Ascending aorta (tissue), 2 donors: ENCODE measurements around the gene MLLT6. TPM values are rescaled to one million over a fixed set of nuclear protein-coding genes. Genes with fewer than 3 reads are reported as not detected.

Experiments used
- DNase-seq, 2 donors: peaks; one replicate each; pipeline ENCODE4 v3.0.0-alpha.2; 2019; ENCODE audit warnings: low spot score in 2 of 2
- H3K27ac ChIP-seq, 2 donors: fragments of 200-600 bp; sonication (generic); one replicate each; pipeline ENCODE4 v1.5.1; 2016 to 2017; ENCODE audit warnings: mild to moderate bottlenecking in 1 of 2
- H3K27me3 ChIP-seq: fragments of 200-600 bp; sonication (generic); one replicate; pipeline ENCODE4 v1.5.1; 2017
- H3K36me3 ChIP-seq, 2 donors: fragments of 200-600 bp; sonication (generic); one replicate each; pipeline ENCODE4 v1.5.1; 2016
- H3K4me1 ChIP-seq, 2 donors: fragments of 200-600 bp; sonication (generic); one replicate each; pipeline ENCODE4 v1.5.1; 2016 to 2017; ENCODE audit warnings: mild to moderate bottlenecking in 1 of 2
- H3K4me3 ChIP-seq, 2 donors: fragments of 200-600 bp; sonication (generic); one replicate each; pipeline ENCODE4 v1.5.1; 2016 to 2017; ENCODE audit warnings: mild to moderate bottlenecking in 1 of 2
- H3K9me3 ChIP-seq, 2 donors: fragments of 200-600 bp; sonication (generic); one replicate each; pipeline ENCODE4 v1.5.1; 2016
- intact Hi-C: fragments of 100-400 bp; cut with DNase I; formaldehyde crosslinking; loops from one replicate; pipeline ENCODE4 v1.15.1; 2023
- total RNA-seq: library from RNA; depleted of rRNA; stranded (reverse); fragments of >200 nt; gene quantifications from one replicate; pipeline ENCODE4 v1.1.0, GENCODE V29; 2016
- TF ChIP-seq, protein P1 (sequence below), 3 experiments: fragments of 200-600 bp in 2 of 3; fragments of 450-650 bp in 1 of 3; sonication (generic) in 2 of 3; IDR thresholded peaks; one replicate each; pipeline ENCODE4 v1.5.1; 2016 to 2019; ENCODE audit warnings: antibody characterized with exemption in 3 of 3, mild to moderate bottlenecking in 1 of 3, moderate library complexity in 1 of 3

The MLLT6 gene
- total RNA-seq, 1 donor from 2014 or later = 100 TPM

DNA sequence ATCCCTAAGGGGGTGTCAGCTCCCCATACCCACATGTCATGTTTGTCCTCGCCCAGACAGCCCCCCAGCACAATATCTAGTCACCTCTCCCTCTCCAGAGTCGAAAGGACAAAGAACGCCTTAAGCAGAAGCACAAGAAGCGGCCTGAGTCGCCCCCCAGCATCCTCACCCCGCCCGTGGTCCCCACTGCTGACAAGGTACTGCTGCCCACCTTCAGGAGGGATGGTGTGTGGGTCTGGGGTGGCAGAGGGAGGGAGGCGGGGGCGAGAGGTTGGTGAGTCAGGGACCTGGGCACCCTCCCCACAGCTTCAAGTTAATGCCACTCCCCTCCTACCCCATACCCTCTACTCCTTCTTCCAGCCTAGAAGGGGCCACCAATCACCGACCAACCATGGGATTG is 7.5 kb downstream of the MLLT6 start:
- H3K36me3 ChIP-seq = peaks cover 66 to 87% of the 10 kb centered on the region in 2 donors
- DNase-seq = no peak
- H3K27ac ChIP-seq = no peak overlapping the region
- H3K27me3 ChIP-seq = no peaks in the 10 kb centered on the region
- TF ChIP-seq, protein P1, sequence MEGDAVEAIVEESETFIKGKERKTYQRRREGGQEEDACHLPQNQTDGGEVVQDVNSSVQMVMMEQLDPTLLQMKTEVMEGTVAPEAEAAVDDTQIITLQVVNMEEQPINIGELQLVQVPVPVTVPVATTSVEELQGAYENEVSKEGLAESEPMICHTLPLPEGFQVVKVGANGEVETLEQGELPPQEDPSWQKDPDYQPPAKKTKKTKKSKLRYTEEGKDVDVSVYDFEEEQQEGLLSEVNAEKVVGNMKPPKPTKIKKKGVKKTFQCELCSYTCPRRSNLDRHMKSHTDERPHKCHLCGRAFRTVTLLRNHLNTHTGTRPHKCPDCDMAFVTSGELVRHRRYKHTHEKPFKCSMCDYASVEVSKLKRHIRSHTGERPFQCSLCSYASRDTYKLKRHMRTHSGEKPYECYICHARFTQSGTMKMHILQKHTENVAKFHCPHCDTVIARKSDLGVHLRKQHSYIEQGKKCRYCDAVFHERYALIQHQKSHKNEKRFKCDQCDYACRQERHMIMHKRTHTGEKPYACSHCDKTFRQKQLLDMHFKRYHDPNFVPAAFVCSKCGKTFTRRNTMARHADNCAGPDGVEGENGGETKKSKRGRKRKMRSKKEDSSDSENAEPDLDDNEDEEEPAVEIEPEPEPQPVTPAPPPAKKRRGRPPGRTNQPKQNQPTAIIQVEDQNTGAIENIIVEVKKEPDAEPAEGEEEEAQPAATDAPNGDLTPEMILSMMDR (IDR thresholded peaks at IDR 0.05) = no peak
- intact Hi-C loops = no loop called here
- no peaks in the 10 kb centered on the region for H3K4me1 ChIP-seq
- no peak overlapping the region for H3K4me3 ChIP-seq
- no peaks in the 10 kb centered on the region for H3K9me3 ChIP-seq

DNA sequence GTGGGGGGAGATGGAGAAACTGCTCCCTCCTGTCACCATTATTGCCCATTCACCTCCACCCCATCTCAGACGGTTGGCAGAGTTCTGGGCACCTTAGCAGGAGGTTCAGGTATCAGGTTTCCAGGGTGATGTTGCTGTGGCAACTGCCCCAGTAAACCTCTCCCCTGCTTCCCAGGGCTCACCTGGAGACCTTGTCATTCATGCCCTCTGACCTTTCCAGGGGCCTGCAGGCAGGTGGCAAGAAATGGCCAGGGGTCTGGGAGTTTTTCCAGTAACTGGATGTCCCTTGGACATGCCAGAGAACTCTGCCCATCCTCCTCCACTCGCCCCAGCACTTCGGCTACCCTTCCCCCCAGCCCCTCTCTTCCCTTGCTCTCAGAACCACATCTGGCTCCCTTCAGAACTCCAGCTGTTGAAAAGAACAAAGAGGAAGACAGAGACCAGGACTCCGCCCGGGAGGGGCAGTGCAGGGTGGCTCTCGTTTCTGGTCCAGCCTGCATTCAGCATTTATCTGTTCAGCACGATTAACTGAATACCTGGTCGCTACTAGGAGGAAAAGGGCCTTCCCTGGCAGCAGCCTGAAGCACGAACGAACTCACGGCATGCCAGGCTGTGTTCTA is 8.5 kb downstream of the MLLT6 start:
- Histone ChIP-seq H3K9me3 (no peaks in the 10 kb centered on the region), H3K36me3 (peaks cover 72 to 86% of the 10 kb centered on the region in 2 donors), H3K4me3 (no peak overlapping the region), H3K4me1 (no peaks in the 10 kb centered on the region), H3K27me3 (no peaks in the 10 kb centered on the region), H3K27ac (no peak overlapping the region)
- DNase-seq = no peak
- intact Hi-C loops = no loop called here
- TF ChIP-seq, protein P1 (IDR thresholded peaks at IDR 0.05) = no peak

DNA sequence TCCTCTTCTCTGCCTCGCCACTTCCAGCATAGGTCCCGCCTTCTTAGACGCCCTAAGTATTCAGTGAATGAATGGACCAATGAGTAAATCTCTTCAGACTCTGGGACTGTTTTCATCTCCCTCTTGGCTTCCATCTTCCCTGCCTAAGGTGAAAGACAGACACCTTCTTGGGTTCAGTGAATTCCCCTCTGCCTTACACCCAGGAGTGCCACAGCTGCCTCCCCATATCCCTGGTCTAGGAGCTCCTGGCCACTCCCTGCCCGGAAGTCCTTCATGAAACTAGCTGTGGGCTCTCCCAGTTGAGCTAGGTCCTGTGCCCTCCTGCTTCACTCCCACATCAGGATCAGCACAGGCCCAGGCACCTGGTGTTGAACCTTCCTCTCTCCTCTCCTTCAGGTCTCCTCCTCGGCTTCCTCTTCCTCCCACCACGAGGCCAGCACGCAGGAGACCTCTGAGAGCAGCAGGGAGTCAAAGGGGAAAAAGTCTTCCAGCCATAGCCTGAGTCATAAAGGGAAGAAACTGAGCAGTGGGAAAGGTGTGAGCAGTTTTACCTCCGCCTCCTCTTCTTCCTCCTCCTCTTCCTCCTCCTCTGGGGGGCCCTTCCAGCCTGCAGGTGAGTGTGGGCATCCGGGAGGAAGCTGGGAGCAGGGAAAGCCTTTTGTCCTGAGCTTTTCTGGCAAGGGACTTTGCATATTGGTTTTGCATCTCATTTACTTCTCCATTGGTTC is 10.3 kb downstream of the MLLT6 start:
- H3K4me1 ChIP-seq = no peaks in the 10 kb centered on the region
- intact Hi-C loops = no loop called here
- TF ChIP-seq, protein P1 (IDR thresholded peaks at IDR 0.05) = no peak
- H3K27me3 ChIP-seq = no peaks in the 10 kb centered on the region
- peaks cover 83 to 87% of the 10 kb centered on the region in 2 donors for H3K36me3 ChIP-seq
- no peak for DNase-seq
- H3K27ac ChIP-seq = no peak overlapping the region
- H3K9me3 ChIP-seq = no peaks in the 10 kb centered on the region
- H3K4me3 ChIP-seq = no peak overlapping the region

DNA sequence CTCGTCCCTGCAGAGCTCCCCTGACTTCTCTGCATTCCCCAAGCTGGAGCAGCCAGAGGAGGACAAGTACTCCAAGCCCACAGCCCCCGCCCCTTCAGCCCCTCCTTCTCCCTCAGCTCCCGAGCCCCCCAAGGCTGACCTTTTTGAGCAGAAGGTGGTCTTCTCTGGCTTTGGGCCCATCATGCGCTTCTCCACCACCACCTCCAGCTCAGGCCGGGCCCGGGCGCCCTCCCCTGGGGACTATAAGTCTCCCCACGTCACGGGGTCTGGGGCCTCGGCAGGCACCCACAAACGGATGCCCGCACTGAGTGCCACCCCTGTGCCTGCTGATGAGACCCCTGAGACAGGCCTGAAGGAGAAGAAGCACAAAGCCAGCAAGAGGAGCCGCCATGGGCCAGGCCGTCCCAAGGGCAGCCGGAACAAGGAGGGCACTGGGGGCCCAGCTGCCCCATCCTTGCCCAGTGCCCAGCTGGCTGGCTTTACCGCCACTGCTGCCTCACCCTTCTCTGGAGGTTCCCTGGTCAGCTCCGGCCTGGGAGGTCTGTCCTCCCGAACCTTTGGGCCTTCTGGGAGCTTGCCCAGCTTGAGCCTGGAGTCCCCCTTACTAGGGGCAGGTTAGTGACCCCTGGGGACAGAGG is 11.4 kb downstream of the MLLT6 start:
- H3K9me3 ChIP-seq = no peaks in the 10 kb centered on the region
- TF ChIP-seq, protein P1 (IDR thresholded peaks at IDR 0.05) = no peak
- no peaks in the 10 kb centered on the region for H3K4me1 ChIP-seq
- H3K4me3 ChIP-seq = no peak overlapping the region
- peaks cover 86 to 88% of the 10 kb centered on the region in 2 donors for H3K36me3 ChIP-seq
- DNase-seq = no peak
- intact Hi-C loops = no loop called here
- no peaks in the 10 kb centered on the region for H3K27me3 ChIP-seq
- no peak overlapping the region for H3K27ac ChIP-seq

DNA sequence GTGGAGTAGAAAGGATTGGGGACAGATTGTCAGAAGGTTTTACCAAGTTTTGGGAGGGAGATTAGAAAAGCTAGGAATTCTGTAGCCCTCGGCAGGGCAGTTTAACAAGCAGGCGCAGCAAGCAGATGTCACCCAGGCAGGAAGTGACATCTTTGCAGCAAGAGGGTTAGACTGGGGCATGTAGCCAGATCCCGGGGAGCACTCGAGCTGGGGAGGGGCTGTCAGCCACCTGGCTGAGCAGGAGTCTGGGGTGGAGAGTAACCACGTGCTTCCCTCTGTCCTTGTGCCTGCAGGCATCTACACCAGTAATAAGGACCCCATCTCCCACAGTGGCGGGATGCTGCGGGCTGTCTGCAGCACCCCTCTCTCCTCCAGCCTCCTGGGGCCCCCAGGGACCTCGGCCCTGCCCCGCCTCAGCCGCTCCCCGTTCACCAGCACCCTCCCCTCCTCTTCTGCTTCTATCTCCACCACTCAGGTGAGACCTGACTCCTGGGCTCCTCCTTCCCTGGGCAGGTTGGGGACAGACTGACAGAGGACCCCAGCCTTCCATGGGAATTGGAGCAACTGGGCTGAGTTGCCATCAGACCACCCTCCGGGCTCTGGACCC is 12.2 kb downstream of the MLLT6 start:
- H3K36me3 ChIP-seq = peaks cover 85 to 88% of the 10 kb centered on the region in 2 donors
- TF ChIP-seq, protein P1 (IDR thresholded peaks at IDR 0.05) = no peak

More for the DNA sequence above, 12.2 kb downstream of the MLLT6 start:
- H3K4me1 ChIP-seq = no peaks in the 10 kb centered on the region
- intact Hi-C loops = no loop called here
- H3K27me3 ChIP-seq = no peaks in the 10 kb centered on the region
- no peak overlapping the region for H3K4me3 ChIP-seq
- no peak for DNase-seq
- no peak overlapping the region for H3K27ac ChIP-seq
- no peaks in the 10 kb centered on the region for H3K9me3 ChIP-seq
